Neutrophil (primary cell): Measurements from ENCODE around the gene PLA2G4B.

Source experiments
- H3K27ac ChIP-seq: fragments of 200-600 bp; sonication (generic); 2 replicates; pipeline ENCODE4 v1.5.1; 2016; ENCODE audit warnings: mild to moderate bottlenecking, moderate library complexity
- H3K27me3 ChIP-seq: fragments of 200-600 bp; sonication (generic); 2 replicates; pipeline ENCODE4 v1.6.0; 2016; ENCODE audit warnings: mild to moderate bottlenecking
- H3K36me3 ChIP-seq: fragments of 200-600 bp; sonication (generic); 2 replicates; pipeline ENCODE4 v1.5.1; 2017
- H3K4me1 ChIP-seq, 2 experiments: fragments of 200-600 bp in 1 of 2; sonication (generic) in 1 of 2; 1 replicate in 1 of 2; 2 replicates in 1 of 2; pipeline versions ENCODE4 v1.5.1 to v1.6.1; 2013 to 2016; ENCODE audit warnings: low read depth in 1 of 2, low read length in 1 of 2, mild to moderate bottlenecking in 1 of 2, moderate library complexity in 1 of 2; ENCODE audit not compliant: control insufficient read depth in 1 of 2, insufficient read depth in 1 of 2
- H3K4me3 ChIP-seq, 2 experiments: fragments of 200-600 bp in 1 of 2; sonication (generic) in 1 of 2; 1 replicate in 1 of 2; 2 replicates in 1 of 2; pipeline ENCODE4 v1.5.1; 2013 to 2016; ENCODE audit warnings: low read depth in 1 of 2, low read length in 1 of 2, mild to moderate bottlenecking in 1 of 2, moderate library complexity in 1 of 2
- H3K9me3 ChIP-seq: fragments of 200-600 bp; sonication (generic); 2 replicates; pipeline ENCODE4 v1.5.1; 2016
- TF ChIP-seq, protein P1 (sequence below): fragments of 200-600 bp; sonication (generic); IDR thresholded peaks from 2 replicates; pipeline ENCODE4 v1.5.1; 2016; ENCODE audit warnings: antibody characterized with exemption

The PLA2G4B gene

DNA sequence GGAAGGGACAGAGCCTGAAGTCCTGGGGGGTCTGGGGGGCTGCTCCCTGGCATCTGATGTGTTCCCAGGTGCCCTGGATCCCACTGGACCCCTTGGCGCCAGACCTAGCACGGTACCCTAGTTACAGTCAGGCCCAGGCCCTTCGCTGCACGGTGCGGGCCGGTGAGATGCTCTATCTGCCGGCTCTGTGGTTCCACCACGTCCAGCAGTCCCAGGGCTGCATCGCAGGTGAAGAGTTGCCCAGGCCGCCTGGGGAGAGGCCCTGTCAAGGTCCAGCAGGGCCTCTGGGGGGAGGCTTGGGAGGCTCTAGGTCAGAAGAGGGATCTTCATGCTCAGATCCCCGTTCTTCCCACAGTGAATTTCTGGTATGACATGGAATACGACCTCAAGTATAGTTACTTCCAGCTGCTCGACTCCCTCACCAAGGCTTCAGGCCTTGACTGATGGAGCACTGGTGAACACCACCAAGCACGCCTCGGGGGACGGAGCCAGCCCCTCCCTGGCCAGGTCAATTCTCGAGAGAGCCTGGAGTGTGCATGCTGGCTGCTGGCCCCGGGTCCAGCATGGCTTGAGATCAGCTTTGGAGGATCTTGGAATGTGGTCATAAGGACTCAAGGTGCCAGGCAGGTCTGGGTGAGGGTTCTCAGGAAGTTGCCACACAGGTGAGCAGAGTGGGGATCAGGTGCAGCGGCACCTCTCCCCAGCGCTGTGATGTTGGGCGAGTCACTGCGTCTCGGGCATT is 1.8 kb upstream of the PLA2G4B start:
- Histone ChIP-seq H3K4me1 (no peaks in the 10 kb centered on the region), H3K9me3 (no peaks in the 10 kb centered on the region), H3K4me3 (no peak overlapping the region), H3K27me3 (no peaks in the 10 kb centered on the region), H3K27ac (no peak overlapping the region), H3K36me3 (peaks cover 63% of the 10 kb centered on the region)
- TF ChIP-seq, protein P1, sequence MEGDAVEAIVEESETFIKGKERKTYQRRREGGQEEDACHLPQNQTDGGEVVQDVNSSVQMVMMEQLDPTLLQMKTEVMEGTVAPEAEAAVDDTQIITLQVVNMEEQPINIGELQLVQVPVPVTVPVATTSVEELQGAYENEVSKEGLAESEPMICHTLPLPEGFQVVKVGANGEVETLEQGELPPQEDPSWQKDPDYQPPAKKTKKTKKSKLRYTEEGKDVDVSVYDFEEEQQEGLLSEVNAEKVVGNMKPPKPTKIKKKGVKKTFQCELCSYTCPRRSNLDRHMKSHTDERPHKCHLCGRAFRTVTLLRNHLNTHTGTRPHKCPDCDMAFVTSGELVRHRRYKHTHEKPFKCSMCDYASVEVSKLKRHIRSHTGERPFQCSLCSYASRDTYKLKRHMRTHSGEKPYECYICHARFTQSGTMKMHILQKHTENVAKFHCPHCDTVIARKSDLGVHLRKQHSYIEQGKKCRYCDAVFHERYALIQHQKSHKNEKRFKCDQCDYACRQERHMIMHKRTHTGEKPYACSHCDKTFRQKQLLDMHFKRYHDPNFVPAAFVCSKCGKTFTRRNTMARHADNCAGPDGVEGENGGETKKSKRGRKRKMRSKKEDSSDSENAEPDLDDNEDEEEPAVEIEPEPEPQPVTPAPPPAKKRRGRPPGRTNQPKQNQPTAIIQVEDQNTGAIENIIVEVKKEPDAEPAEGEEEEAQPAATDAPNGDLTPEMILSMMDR: no peak

- Histone ChIP-seq H3K36me3 (peaks cover 81% of the 10 kb centered on the region), H3K27me3 (no peaks in the 10 kb centered on the region), H3K27ac (no peak overlapping the region), H3K4me3 (no peak overlapping the region), H3K9me3 (no peaks in the 10 kb centered on the region), H3K4me1 (no peaks in the 10 kb centered on the region)
- TF ChIP-seq, protein P1: no peak
Measured at GRCh38 chr15:41839781-41840491, 1.3 kb downstream of the PLA2G4B start.

DNA sequence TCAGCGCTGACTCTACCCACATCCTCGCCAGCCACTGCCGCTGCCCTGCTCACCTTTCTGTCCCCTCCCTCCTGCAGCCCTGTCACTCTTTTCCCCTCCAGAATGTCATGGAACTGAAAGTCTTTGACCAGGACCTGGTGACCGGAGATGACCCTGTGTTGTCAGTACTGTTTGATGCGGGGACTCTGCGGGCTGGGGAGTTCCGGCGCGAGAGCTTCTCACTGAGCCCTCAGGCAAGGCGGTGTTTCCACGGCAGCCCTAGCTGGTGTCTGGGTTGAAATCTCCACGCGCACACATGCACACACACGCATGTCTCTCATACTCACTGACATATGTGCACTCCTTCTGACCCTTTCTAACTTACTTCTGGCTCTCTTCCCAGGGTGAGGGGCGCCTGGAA is 2.0 kb downstream of the PLA2G4B start:
- no peaks in the 10 kb centered on the region for H3K9me3 ChIP-seq

GRCh38 chr15:41841131-41841530 is 2.5 kb downstream of the PLA2G4B start:
- Histone ChIP-seq H3K4me1 (no peaks in the 10 kb centered on the region), H3K4me3 (no peak overlapping the region), H3K27ac (no peak overlapping the region), H3K36me3 (peaks cover 82% of the 10 kb centered on the region), H3K27me3 (no peaks in the 10 kb centered on the region), H3K9me3 (no peaks in the 10 kb centered on the region)
- TF ChIP-seq, protein P1: no peak

More for the DNA sequence above, 2.0 kb downstream of the PLA2G4B start:
- TF ChIP-seq, protein P1: no peak
- peaks cover 82% of the 10 kb centered on the region for H3K36me3 ChIP-seq
- H3K27me3 ChIP-seq: no peaks in the 10 kb centered on the region
- no peaks in the 10 kb centered on the region for H3K4me1 ChIP-seq
- no peak overlapping the region for H3K4me3 ChIP-seq
- H3K27ac ChIP-seq: no peak overlapping the region

GRCh38 chr15:41842229-41842628 is 3.6 kb downstream of the PLA2G4B start:
- H3K27me3 ChIP-seq: no peaks in the 10 kb centered on the region
- H3K27ac ChIP-seq: no peak overlapping the region
- peaks cover 82% of the 10 kb centered on the region for H3K36me3 ChIP-seq
- H3K9me3 ChIP-seq: no peaks in the 10 kb centered on the region
- no peaks in the 10 kb centered on the region for H3K4me1 ChIP-seq
- H3K4me3 ChIP-seq: no peak overlapping the region
- TF ChIP-seq, protein P1: no peak
